BJ (cell line): ENCODE measurements around the gene C1QBP. TPM values are rescaled to one million over a fixed set of nuclear protein-coding genes. Genes with fewer than 3 reads are reported as not detected.

Experiments used
- CTCF ChIA-PET: fragments of 350-600 bp; formaldehyde crosslinking; extraction: SDS; loops from one replicate; lab custom pipeline; 2021; ENCODE audit warnings: antibody characterized with exemption, inconsistent platforms; lab: Yijun Ruan, JAX
- POLR2A ChIA-PET: fragments of 300-600 bp; sonication (Branson Sonifier 250); formaldehyde crosslinking; extraction: SDS; loops from one replicate; lab custom pipeline; 2021; ENCODE audit warnings: antibody characterized with exemption; lab: Charles Lee
- DNase-seq: peaks from one replicate; pipeline ENCODE4 v3.0.0-alpha.2; 2011; ENCODE audit warnings: low read depth
- H3K27me3 ChIP-seq: 2 replicates; pipeline ENCODE4 v1.6.0; 2011; ENCODE audit warnings: low read length; ENCODE audit not compliant: control insufficient read depth, insufficient read depth
- H3K36me3 ChIP-seq: 2 replicates; pipeline ENCODE4 v1.5.1; 2011; ENCODE audit warnings: low read length; ENCODE audit not compliant: control insufficient read depth, insufficient read depth
- H3K4me3 ChIP-seq: 2 replicates; pipeline ENCODE4 v1.5.1; 2011; ENCODE audit warnings: low read depth, mild to moderate bottlenecking, control low read depth, low read length
- polyA minus RNA-seq: library from RNA; depleted of rRNA, polyadenylated mRNA; stranded (reverse); fragments of >200 nt; gene quantifications from 2 replicates; pipeline ENCODE4 v1.2.3, GENCODE V29; 2011; rRNA and poly(A)+ RNA removed
- polyA plus RNA-seq: library from polyadenylated mRNA; depleted of rRNA; stranded (reverse); fragments of >200 nt; gene quantifications from 2 replicates; pipeline ENCODE4 v1.2.3, GENCODE V29; 2011; rRNA removed
- TF ChIP-seq, protein P1 (sequence below): IDR thresholded peaks from 2 replicates; pipeline ENCODE4 v1.5.1; 2011; ENCODE audit warnings: low read depth, mild to moderate bottlenecking, control low read depth, inconsistent platforms, low read length, moderate library complexity; ENCODE audit not compliant: insufficient read depth

C1QBP gene, protein sequence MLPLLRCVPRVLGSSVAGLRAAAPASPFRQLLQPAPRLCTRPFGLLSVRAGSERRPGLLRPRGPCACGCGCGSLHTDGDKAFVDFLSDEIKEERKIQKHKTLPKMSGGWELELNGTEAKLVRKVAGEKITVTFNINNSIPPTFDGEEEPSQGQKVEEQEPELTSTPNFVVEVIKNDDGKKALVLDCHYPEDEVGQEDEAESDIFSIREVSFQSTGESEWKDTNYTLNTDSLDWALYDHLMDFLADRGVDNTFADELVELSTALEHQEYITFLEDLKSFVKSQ
- polyA plus RNA-seq = 63.8 and 111 TPM in 2 replicates
- 34.3 and 37.6 TPM in 2 replicates for polyA minus RNA-seq

- H3K36me3 ChIP-seq = peaks cover 10% of the 10 kb centered on the region
- ChIA-PET POLR2A (no interaction called here), CTCF (interaction anchor here (0.6 to 6.0 kb wide), 35 partner anchors 9 to 997 kb away, joined by 3 to 69 read pairs (median 5); partner anchors contain the start of genes DHX33 and NUP88)
- TF ChIP-seq, protein P1, sequence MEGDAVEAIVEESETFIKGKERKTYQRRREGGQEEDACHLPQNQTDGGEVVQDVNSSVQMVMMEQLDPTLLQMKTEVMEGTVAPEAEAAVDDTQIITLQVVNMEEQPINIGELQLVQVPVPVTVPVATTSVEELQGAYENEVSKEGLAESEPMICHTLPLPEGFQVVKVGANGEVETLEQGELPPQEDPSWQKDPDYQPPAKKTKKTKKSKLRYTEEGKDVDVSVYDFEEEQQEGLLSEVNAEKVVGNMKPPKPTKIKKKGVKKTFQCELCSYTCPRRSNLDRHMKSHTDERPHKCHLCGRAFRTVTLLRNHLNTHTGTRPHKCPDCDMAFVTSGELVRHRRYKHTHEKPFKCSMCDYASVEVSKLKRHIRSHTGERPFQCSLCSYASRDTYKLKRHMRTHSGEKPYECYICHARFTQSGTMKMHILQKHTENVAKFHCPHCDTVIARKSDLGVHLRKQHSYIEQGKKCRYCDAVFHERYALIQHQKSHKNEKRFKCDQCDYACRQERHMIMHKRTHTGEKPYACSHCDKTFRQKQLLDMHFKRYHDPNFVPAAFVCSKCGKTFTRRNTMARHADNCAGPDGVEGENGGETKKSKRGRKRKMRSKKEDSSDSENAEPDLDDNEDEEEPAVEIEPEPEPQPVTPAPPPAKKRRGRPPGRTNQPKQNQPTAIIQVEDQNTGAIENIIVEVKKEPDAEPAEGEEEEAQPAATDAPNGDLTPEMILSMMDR = peak; percentile 97
- DNase-seq = peak; percentile 65
- no peaks in the 10 kb centered on the region for H3K27me3 ChIP-seq
- H3K4me3 ChIP-seq = peak within 1 kb of the TSS; percentile 56
These were observed at the start of gene C1QBP for GRCh38 chr17:5438716-5439445. Gene C1QBP (minus strand): TSS chr17:5439155. CDS start chr17:5439073, 82 bp downstream.

DNA sequence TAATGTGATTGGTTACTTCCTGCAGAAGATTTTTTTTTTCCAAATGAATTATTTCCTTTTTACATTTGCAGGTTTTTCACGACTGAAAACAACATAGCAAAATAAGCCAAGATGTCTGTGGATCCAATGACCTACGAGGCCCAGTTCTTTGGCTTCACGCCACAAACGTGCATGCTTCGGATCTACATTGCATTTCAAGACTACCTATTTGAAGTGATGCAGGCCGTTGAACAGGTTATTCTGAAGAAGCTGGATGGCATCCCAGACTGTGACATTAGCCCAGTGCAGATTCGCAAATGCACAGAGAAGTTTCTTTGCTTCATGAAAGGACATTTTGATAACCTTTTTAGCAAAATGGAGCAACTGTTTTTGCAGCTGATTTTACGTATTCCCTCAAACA is 49.8 kb upstream of the C1QBP start:
- no peak overlapping the region for H3K4me3 ChIP-seq
- H3K27me3 ChIP-seq = no peaks in the 10 kb centered on the region
- peaks cover 2% of the 10 kb centered on the region for H3K36me3 ChIP-seq
- CTCF ChIA-PET = interaction anchor here (1.0 to 1.3 kb wide), 2 partner anchors 11 to 16 kb away, joined by 3 to 4 read pairs; no protein-coding TSS in a partner anchor
- DNase-seq = no peak
- POLR2A ChIA-PET = no interaction called here
- TF ChIP-seq, protein P1 = no peak

GRCh38 chr17:5486206-5487124 is 47.5 kb upstream of the C1QBP start, which contains the start of gene MIS12:
Gene MIS12 (plus strand): TSS chr17:5486566. CDS start chr17:5488863, 2,297 bp downstream.
- peak; percentile 95 for DNase-seq
- ChIA-PET CTCF (interaction anchor here (1.0 to 1.5 kb wide), 2 partner anchors 14 to 15 kb away, joined by 3 to 6 read pairs; a partner anchor contains a TSS), POLR2A (interaction anchor here (0.5 kb wide), 2 partner anchors 1344 to 1998 kb away, joined by 3 read pairs; partner anchors contain the start of gene ZZEF1)
- Histone ChIP-seq H3K27me3 (no peaks in the 10 kb centered on the region), H3K4me3 (peak within 1 kb of the TSS; percentile 83), H3K36me3 (peaks cover 4% of the 10 kb centered on the region)
- TF ChIP-seq, protein P1 = no peak

DNA sequence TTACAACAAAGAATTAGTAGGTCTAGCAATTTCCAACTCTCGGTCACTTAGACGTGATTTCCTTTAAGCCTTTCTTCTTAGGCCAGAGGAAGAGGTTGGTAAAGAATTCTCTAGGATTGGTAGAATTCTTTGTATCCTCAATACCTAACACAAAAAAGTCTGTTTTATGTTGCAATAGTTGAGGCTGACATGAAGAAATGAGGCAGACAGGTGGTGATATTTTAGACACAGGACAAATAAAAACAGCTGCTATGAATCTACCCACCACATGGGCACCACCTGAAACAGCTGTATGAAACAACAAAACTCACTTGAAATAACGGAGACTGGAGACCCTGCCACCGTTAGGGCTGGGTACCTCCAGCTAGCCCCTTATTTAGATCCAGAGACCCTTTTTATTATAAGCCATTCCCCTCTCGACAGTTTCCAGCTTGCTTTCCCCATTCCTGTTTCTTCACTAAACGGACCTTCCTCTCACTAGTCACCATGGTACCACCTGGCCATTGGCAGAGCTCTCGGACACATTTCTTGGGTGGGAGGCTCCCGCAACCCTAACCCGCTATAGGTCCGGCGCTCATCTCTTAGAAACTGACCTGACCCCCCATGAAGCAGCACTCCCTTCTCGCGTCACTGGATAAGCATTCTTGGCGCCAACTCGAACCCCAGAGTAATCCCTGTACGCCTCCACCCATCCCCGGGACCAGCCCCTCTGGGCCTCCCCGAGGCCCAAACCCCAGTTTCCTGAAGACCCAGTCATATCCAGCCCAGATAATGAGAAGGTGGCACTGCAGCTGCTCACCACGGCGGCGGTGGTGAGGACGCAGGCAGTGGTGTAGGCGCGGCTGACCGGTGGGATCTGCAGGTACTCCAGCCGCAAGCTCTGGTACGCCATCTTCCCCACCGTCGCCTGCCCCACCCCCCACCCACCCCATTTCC is 46.6 kb upstream of the C1QBP start, which contains the start of gene DERL2:
DERL2 (minus strand) TSS at position 909 of the 936 bp plus-strand sequence; CDS start at position 892, 17 bp downstream.
- H3K4me3 ChIP-seq = peak within 1 kb of the TSS; percentile 83
- POLR2A ChIA-PET = interaction anchor here (0.5 kb wide), 2 partner anchors 1343 to 1999 kb away, joined by 3 read pairs; partner anchors contain the start of gene ZZEF1
- CTCF ChIA-PET = interaction anchor here (1.0 to 1.5 kb wide), 2 partner anchors 14 to 15 kb away, joined by 3 to 6 read pairs; a partner anchor contains a TSS
- TF ChIP-seq, protein P1 = no peak
- peaks cover 4% of the 10 kb centered on the region for H3K36me3 ChIP-seq
- no peaks in the 10 kb centered on the region for H3K27me3 ChIP-seq
- DNase-seq = no peak
